BJ (cell line): ENCODE measurements around the gene HTR1B. TPM values are rescaled to one million over a fixed set of nuclear protein-coding genes. Genes with fewer than 3 reads are reported as not detected.

Experiments
- CTCF ChIA-PET: fragments of 350-600 bp; formaldehyde crosslinking; extraction: SDS; loops from one replicate; lab custom pipeline; 2021; ENCODE audit warnings: antibody characterized with exemption, inconsistent platforms; lab: Yijun Ruan, JAX
- POLR2A ChIA-PET: fragments of 300-600 bp; sonication (Branson Sonifier 250); formaldehyde crosslinking; extraction: SDS; loops from one replicate; lab custom pipeline; 2021; ENCODE audit warnings: antibody characterized with exemption; lab: Charles Lee
- DNase-seq: peaks from one replicate; pipeline ENCODE4 v3.0.0-alpha.2; 2011; ENCODE audit warnings: low read depth
- H3K27me3 ChIP-seq: 2 replicates; pipeline ENCODE4 v1.6.0; 2011; ENCODE audit warnings: low read length; ENCODE audit not compliant: control insufficient read depth, insufficient read depth
- H3K36me3 ChIP-seq: 2 replicates; pipeline ENCODE4 v1.5.1; 2011; ENCODE audit warnings: low read length; ENCODE audit not compliant: control insufficient read depth, insufficient read depth
- H3K4me3 ChIP-seq: 2 replicates; pipeline ENCODE4 v1.5.1; 2011; ENCODE audit warnings: low read depth, mild to moderate bottlenecking, control low read depth, low read length
- polyA plus RNA-seq: library from polyadenylated mRNA; depleted of rRNA; stranded (reverse); fragments of >200 nt; gene quantifications from 2 replicates; pipeline ENCODE4 v1.2.3, GENCODE V29; 2011
- TF ChIP-seq, protein P1 (sequence below): IDR thresholded peaks from 2 replicates; pipeline ENCODE4 v1.5.1; 2011; ENCODE audit warnings: low read depth, mild to moderate bottlenecking, control low read depth, inconsistent platforms, low read length, moderate library complexity; ENCODE audit not compliant: insufficient read depth

HTR1B gene
- polyA plus RNA-seq, 1 experiment: 3.1 TPM

DNA sequence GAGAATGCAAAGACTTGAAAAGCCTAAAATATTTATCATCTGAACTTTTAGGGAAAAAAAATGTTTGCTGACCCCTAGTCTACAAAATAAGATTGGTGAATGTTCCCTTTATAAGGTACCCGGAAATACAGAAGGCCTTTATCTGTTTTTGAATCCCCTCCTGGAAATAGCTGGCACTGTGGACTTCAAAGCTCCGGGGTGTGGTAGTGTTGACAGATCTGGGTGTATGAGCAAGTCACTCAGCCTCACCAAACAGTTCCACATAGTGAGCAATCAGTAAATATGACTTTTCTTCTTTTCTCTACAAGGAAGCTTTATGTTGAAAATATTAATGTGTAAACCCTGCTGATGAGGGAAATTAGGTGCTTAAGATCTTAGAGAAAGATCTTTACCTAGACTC lies 29.2 kb upstream of the HTR1B start:
- DNase-seq: no peak
- ChIA-PET POLR2A (no interaction called here), CTCF (interaction anchor here (0.5 kb wide), 1 partner anchor 684 kb away, joined by 4 read pairs; no protein-coding TSS in a partner anchor)
- TF ChIP-seq, protein P1, sequence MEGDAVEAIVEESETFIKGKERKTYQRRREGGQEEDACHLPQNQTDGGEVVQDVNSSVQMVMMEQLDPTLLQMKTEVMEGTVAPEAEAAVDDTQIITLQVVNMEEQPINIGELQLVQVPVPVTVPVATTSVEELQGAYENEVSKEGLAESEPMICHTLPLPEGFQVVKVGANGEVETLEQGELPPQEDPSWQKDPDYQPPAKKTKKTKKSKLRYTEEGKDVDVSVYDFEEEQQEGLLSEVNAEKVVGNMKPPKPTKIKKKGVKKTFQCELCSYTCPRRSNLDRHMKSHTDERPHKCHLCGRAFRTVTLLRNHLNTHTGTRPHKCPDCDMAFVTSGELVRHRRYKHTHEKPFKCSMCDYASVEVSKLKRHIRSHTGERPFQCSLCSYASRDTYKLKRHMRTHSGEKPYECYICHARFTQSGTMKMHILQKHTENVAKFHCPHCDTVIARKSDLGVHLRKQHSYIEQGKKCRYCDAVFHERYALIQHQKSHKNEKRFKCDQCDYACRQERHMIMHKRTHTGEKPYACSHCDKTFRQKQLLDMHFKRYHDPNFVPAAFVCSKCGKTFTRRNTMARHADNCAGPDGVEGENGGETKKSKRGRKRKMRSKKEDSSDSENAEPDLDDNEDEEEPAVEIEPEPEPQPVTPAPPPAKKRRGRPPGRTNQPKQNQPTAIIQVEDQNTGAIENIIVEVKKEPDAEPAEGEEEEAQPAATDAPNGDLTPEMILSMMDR: no peak
- H3K36me3 ChIP-seq: no peaks in the 10 kb centered on the region
- no peak overlapping the region for H3K4me3 ChIP-seq
- H3K27me3 ChIP-seq: no peaks in the 10 kb centered on the region

DNA sequence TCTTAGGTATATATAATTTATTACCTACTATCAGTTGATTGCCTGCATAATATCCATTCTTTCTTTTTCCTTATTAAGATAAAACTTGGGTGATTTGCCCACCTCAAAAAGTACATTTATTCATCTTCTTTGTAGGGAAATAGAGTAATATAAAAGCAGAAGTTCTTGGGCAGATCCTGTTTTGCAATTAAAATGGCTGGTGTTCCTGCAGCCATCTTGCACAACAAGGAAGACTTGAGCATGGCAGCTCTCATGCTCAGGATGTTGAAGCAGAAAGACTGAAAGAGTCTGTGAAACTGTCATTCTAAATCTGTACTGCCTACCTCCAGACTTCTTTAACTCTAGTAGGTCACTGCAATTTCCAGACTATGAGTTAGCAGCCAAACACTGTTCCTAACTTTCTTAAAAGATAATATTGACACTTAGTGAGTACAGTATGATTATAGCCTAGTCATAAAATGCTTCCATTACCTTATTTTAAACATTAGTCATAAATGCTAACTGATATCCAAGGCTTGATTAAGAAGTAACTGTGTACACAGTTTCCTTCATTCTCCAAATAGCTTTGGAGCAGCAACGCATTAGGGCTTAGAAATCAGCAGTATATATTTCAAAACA lies 24.6 kb upstream of the HTR1B start:
- TF ChIP-seq, protein P1: no peak
- no peak for DNase-seq
- no peaks in the 10 kb centered on the region for H3K27me3 ChIP-seq
- H3K4me3 ChIP-seq: no peak overlapping the region
- no peaks in the 10 kb centered on the region for H3K36me3 ChIP-seq
- CTCF ChIA-PET: interaction anchor here (0.6 kb wide), 1 partner anchor 1322 kb away, joined by 3 read pairs; no protein-coding TSS in a partner anchor
- POLR2A ChIA-PET: no interaction called here

DNA sequence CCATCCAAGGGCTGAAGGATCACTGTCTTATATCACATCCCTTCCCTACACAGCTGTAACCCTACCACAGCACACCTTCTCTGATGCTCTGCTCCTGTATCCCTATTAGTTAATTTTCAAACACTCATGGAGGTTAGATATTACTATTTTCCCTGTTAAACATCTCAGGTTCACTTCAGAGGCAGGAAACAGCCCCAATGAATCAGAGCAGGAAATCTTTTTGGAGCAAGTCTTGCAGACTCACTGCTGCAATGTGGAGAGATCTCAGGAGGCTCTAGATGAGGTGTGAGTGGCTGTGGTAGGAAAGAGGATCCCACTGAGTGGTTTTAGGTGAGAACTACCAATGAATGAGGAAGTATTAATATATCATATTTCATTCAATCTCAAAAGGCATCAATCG lies 19.7 kb upstream of the HTR1B start:
- TF ChIP-seq, protein P1: no peak
- ChIA-PET CTCF (no interaction called here), POLR2A (no interaction called here)
- Histone ChIP-seq H3K27me3 (no peaks in the 10 kb centered on the region), H3K36me3 (no peaks in the 10 kb centered on the region), H3K4me3 (no peak overlapping the region)
- DNase-seq: no peak

DNA sequence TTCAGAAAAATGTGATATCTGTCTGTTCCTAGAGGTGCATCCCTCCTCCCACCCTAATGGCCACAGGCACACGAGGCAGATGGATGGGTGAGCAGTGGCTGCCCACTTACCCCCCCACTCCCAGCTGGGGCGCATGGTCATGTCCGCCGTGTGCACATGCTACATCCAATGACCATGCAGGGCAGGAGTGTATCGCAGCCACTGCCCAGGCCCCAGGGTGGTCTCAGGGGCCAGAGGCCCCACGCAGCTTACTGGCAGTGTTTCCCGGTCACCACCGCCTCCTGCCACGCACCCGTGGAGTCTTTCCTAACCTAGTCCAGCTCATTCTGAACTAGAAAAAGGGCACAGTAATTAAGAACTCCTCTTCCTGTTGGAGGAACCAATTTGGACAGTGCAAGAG lies 11.7 kb upstream of the HTR1B start:
- H3K4me3 ChIP-seq: no peak overlapping the region
- no peaks in the 10 kb centered on the region for H3K36me3 ChIP-seq
- TF ChIP-seq, protein P1: no peak
- no peak for DNase-seq
- ChIA-PET POLR2A (no interaction called here), CTCF (interaction anchor here (4.4 kb wide), 1 partner anchor 9 kb away, joined by 26 read pairs; no protein-coding TSS in a partner anchor)
- no peaks in the 10 kb centered on the region; the same call in 1 of the 2 replicates for H3K27me3 ChIP-seq

DNA sequence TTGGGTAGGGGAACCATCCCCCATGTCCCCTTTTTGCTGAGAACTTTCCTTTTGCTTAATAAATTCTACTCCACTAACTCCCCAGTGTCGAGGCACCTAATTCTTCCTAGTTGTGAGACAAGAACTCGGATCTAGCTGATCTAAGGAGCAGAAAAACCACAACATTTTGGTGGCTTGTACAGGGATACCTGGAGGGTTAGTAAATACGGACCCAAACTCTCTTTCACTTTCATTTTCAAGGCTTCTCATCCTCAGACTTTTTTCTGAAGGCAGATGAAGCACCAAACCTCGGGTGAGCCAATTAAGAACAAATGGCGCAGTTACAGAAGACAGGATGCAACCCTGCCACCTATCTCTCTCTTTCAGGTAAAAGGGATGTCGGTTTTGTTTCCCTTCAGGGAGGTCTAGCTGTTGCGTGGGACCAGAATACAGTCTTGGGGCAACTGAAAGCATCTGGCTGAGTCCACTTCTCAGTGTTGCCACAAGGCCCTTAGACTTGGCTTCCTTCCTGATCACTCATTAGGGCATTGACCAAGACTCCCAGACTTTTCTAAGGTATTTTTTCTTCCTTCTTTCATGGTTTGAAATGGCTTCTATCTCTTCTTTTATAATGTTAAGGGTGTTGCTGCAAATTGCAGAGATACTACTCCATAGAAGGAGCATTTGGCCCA lies 11.1 kb upstream of the HTR1B start:
- ChIA-PET POLR2A (no interaction called here), CTCF (interaction anchor here (1.5 to 4.4 kb wide), 2 partner anchors 9 to 17 kb away, joined by 3 to 26 read pairs; no protein-coding TSS in a partner anchor)
- H3K27me3 ChIP-seq: no peaks in the 10 kb centered on the region; the same call in 1 of the 2 replicates
- TF ChIP-seq, protein P1: no peak
- DNase-seq: no peak
- H3K4me3 ChIP-seq: no peak overlapping the region
- no peaks in the 10 kb centered on the region for H3K36me3 ChIP-seq
